Stimulated activated CD4-positive, alpha-beta T cell treated with anti-CD3 and anti-CD28 coated beads, Interleukin-2, amount 100 ng/mL, for 24 hours (primary cell): Measurements from ENCODE around the gene ERBB4.

Experiments
- DNase-seq, 2 donors: peaks; one replicate each; pipeline ENCODE4 v3.0.0-alpha.2; 2020

The ERBB4 gene

DNA sequence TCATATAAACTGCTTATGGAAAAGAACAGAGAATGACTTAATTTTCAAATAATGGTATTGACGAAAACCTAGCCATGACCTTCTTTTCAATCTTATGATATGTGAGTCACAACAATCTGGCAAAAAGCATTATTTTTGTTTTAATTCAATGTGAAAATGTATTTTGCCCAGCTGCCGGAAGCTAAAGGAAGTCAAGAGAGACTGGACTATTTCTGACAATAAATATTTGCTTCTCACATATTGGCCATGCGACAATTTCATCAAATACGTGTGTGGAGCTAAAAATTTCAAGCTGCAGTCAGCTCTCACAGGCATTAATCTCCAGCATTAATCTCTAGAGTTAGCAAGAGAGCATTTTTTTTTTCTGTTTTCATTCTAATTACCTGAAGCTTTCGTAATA lies 1101.2 kb downstream of the ERBB4 start:
- DNase-seq: no peak

DNA sequence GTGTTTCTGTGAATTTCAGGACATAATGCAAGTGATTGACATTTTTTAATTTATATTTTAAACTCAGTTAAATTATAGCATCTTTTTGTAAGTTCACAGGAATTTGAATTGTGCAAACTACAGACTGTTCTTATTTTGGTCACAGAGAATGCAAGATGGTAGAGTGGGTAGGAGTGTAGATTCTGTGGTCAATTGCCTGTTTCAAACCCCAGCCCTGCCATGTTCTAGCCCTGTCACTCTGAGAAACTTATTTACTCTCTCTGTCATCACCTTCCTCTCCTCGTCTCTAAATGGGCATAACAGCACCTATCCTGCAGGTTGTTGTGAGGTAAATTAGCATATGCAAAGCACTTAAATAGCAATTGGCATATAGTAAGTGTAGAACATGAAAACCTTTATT lies 1102.4 kb downstream of the ERBB4 start:
- DNase-seq: no peak

DNA sequence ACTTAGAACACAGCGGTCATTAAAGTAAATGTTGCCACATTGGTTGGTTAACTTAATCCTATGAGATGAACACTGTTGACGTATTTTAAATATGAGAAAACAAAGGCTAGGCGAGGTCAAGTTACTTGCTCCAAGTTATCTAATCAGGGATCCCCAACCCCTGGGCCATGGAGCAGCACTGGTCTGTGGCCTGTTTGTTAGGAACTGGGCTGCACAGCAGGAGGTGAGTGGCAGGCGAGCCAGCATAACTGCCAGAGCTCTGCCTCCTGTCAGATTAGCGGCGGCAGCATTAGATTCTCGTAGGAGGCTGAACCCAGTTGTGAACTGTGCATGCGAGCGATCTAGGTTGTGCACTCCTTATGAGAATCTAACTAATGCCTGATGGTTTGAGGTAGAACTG lies 1103.3 kb downstream of the ERBB4 start:
- DNase-seq: no peak

GRCh38 chr2:211434773-211435172 lies 1103.8 kb downstream of the ERBB4 start:
- no peak for DNase-seq

DNA sequence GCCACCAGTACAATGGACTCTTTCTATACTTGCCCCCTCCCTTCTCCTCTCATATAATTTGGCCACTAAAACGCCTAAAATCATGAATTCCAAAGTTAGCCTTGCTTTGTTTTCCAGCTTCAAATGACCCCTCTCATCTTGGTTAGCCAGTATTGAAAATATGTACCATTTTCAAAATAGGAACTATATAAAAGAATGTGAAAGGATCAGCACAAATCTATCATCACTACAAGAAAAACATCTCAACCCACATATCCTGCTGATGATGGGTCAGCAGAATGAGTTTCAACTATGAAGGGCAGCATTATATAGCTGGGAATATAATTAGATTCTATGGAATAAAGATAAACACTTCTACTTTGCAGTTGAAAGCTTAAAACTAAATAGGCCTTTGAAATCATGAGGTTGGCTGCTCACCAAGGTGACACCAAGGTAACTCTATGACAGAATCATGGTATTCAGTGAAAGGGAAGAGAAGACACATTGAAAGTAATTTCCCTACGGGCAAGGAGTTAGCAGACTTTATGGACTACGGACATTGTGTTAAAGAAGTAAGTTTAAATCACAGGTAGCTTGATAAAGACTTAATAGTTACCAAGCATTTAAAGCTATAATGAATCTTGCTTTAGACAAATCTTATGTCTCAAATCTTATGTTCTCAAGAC lies 1109.2 kb downstream of the ERBB4 start:
- DNase-seq: no peak

- DNase-seq: no peak
These were observed 1112.4 kb downstream of the ERBB4 start for GRCh38 chr2:211426240-211426639.

- no peak for DNase-seq
These were observed 1115.6 kb downstream of the ERBB4 start for GRCh38 chr2:211423018-211423417.

DNA sequence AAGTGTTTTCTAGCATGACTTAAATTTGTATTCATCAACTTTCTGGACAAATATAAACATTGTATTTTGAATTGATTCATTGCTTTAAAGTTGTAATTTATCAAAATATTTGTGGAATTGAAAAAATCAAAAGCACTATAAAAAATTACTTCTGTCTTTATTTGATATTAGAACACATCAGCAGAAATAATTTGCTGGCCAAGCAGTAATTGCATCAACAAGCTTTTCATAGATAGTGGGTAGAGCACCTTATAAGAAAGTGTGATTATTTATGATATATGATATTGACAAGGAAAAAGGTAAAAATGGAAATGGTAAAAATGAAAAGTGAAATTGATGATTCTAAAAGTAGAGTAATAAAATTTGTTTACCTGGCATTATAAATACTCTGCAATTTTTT lies 1121.1 kb downstream of the ERBB4 start:
- no peak for DNase-seq

- no peak for DNase-seq
These were observed 1122.2 kb downstream of the ERBB4 start for GRCh38 chr2:211416373-211416772.

- DNase-seq: no peak
These were observed 1124.9 kb downstream of the ERBB4 start for GRCh38 chr2:211413746-211414145.

DNA sequence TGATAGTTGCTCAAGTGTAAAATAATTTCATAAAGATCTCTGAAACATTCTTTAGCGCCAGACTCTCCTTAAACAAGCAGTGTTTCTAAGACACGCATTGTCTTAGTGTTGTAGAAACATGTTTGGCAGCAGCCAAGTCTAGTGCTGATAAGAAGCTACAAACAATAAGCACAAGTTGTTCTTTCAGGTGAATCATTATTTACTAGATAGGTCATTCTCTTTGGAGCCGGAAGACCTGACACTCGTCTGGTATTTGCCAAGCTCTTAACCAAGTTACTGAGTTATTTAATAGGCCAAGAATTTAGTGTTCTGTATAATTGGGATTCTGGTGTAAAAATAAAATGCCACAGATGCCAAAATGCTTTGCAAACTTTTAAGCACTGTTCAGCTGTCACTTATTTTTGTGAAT lies 1130.1 kb downstream of the ERBB4 start:
- no peak for DNase-seq

DNA sequence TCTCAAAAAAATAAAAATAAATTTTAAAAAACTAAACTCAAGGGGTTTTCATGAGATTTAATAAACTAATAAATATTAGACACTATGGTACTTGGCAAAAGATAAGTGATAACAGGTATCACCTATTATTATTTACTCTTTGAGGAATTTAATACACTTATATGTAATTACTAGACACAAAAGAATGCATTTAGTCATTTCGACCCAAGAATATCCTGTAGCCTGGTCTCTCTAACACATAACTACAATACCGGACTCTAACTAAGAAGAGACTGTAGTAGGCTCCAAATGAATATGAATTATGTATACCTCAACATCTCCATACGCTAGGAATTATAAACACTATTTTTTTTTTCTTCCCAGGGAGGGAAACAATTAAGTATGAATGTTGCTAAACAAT lies 1131.5 kb downstream of the ERBB4 start:
- DNase-seq: no peak

GRCh38 chr2:211405036-211405435 lies 1133.6 kb downstream of the ERBB4 start:
- no peak for DNase-seq

DNA sequence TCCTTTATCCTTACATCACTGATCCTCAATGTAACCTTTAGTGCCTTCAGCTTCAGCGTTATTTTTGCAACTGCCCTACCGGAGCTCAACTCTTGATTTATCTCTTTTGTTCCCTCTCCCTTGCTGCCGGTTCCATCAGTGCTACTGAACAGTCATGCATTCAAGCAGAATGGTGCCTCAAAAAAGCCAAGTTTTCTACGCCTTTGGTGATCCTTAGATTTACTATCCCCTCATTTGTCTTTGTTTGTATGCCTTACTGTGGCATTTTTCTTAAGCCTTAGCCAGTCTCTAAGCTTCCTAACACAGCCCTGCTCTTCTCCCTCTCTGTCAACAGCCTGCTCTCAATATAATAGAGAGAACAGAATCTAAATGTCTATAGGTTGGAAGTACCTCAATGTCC lies 1134.5 kb downstream of the ERBB4 start:
- DNase-seq: no peak

DNA sequence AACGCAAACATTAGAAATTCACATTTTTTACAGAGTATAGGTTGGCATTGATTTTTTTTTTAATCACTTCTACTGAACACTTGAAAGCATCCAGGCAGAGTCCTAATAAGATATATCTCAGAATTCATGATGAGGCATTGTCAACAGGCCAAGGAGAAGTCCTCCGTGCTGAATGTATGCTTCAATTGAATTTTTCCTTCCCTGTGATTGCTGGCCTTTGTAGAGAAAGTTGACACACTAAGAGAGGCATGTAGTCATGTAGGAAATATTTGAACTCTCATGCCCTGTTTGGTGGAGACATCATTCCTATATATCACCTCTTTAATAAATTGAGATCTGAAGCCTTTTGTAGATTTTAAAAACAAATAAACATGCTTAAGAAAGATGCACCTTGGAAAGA lies 1137.3 kb downstream of the ERBB4 start:
- DNase-seq: no peak

DNA sequence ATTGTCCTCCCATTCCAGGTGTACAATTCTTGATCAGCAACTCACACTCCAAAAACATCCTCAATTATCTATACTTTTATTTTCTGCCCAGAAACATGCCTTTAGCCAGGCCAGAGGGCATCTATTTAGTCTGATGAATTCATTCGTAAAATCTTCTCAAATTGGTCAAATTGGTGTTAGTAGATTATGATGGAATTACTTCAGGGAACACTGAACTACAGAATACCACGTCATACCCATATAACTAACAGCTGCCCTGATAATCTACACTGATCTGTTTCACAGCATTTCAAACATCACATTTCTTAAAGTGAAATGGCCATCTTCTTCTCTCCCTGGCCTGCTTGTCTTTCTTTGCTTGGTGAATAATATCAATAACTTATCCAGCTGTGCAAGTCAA lies 1140.8 kb downstream of the ERBB4 start:
- DNase-seq: no peak

- no peak for DNase-seq
These were observed 1141.8 kb downstream of the ERBB4 start for GRCh38 chr2:211396815-211397214.

DNA sequence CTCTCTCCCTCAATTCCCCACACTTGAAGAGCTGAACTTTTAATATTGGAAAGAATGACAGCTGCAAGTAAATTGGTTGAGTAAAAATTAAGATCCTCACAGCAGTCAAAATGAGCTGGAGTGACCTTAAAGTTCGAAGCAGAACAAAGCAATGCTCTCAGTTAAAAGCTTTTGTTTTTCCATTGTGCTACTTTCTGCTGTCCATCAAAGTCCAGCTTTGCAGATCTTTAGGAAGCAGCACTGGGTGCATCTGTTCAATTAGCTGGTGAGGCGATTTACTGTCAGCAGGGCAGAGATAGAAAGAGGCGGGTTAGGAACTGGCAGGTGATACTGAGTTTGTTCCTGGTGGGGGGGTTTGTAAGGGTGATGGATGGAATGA lies 1147.4 kb downstream of the ERBB4 start:
- DNase-seq: no peak

GRCh38 chr2:211390536-211391188 lies 1147.9 kb downstream of the ERBB4 start:
- no peak for DNase-seq

DNA sequence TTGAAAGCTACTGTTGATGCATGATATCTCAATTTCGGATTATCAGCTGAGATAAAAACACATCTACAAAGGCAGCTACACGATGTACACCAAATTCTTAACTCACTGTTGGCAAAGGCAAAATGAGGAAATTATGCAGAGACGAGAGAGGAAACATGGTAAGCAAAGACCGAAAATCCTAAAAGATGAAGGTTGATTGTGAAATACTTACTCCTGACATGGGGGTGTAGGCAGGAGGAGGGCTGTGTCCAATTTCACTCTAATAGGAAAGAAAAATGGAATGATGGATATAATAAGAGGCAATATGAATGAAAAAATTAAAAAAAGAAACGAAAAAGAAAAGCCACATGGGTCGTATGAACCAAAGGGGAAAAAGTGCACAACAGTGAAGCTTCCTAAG lies 1150.9 kb downstream of the ERBB4 start:
- DNase-seq: no peak

GRCh38 chr2:211380041-211380440 lies 1158.6 kb downstream of the ERBB4 start:
- no peak for DNase-seq

GRCh38 chr2:211376410-211376809 lies 1162.2 kb downstream of the ERBB4 start:
- no peak for DNase-seq

DNA sequence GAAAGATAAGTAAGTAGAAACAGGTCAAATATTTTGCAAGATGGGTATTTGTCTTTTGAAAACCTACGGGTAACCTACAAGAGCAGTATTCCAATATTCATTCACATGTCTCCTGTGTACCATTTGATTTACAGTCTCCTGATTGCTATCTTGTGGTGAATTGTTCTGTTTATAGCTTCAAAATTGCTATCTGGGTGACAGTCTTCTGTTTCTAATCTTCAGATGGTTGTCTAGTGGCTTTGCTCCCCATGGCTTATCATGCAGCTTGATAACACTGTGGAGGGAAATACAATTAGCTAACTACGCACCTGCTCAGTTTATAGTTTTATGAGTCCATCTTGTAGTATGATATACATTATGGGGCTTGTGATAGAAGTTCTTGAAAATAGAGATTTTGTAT lies 1165.4 kb downstream of the ERBB4 start:
- no peak for DNase-seq

DNA sequence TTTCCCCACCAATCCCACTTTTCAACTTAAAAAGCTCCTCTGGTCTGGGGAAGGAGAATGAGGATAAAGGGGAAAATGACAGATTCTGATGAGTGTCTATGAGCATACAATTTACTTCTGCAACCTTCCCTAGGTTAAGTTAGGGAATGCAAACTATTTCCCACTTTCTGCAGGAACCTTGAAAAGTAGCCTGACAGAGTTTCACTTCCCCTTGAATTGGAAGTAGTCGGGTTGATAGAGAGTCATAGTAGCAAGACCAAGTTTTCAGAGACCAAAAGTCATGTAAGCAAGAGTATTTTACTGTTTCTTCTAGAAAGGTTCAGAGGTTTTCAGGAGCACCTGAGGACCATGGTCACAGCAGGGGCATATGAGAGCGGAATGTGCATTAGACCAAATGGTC lies 1167.1 kb downstream of the ERBB4 start:
- DNase-seq: no peak

DNA sequence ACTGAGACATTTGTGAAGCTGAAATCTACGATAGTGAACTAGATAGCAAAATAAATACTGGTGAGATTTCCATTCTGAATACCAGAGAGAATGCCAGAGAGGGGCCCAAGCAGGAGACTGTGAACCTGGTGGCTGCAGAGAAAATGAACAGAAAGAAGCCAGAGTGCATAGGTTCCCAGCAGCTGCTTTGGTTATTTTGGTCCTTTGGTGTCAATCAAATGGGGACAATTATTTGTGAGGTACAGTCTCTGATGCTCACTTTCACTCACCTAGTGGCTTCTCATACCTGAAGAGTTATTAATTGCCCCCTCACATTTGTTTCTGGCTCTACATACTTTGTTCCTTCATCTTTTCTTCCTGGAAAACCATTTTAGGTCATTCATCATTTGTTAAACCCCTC lies 1170.1 kb downstream of the ERBB4 start:
- DNase-seq: no peak
